ENCODE results near the gene PDE10A.

- no peak for TF ChIP-seq CTCF (IDR thresholded peaks at IDR 0.05)
- TF ChIP-seq EZH2 (IDR thresholded peaks at IDR 0.05) = no peak
- TF ChIP-seq EZH2phosphoT487 (IDR thresholded peaks at IDR 0.05) = no peak
Observed at GRCh38 chr6:165468340-165469235, 194.5 kb downstream of the PDE10A start.

All from neural progenitor cell (in vitro differentiated cells).